Femur (tissue), 1 donor: Measurements from ENCODE around the gene FAM114A2.
"Not testable (repeated sequence)": the region's sequence is repeated elsewhere in the genome, so short reads cannot be mapped to it uniquely, and the experiment has no call there.

Experiments
- DNase-seq: peaks from one replicate; pipeline ENCODE4 v3.0.0-alpha.2; 2017

Gene FAM114A2

DNA sequence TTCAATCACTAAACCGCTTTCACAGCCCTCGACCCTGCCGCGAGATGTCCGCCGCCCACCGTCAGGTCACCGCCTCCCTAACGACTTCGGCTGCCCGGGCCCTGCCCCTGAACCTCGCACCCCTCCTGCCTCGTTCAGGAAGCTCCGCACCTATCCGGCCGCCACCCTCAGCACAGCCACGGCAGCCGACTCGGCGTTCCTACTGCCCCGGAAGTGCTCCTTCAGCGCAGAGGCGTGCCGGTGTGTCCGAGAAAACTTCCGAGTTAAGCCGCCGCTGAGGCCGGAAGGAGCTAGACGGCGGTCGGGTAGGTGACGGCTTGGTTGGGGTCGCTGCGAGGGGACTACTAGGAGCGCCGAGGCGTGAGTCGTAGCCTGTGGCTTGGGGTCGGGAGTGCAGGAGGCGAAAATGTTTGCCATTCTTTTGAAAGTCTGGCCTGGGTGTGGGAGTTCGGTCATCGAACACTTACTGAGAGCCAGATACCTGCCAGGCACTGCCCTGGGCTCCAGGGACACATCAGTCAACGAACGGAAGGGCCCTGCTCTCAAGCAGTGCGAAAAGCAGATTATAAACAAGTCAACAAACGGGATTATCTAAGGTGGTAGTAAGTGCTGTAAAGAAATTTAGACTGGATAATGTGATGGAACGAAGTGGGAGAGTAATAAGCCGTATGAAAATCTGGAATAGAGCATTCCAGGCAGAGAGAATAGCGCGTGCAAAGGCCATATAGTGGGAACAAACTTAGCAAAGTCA lies at the start of gene FAM114A2, which contains the start of gene MFAP3:
TSS of gene FAM114A2 (minus strand) at position 204 of the 751 bp plus-strand sequence. CDS start 3,957 bp downstream, outside the sequence.
TSS of gene MFAP3 (plus strand) at position 261 of the 751 bp plus-strand sequence. CDS start 10,756 bp downstream, outside the sequence.
- peak; percentile 93 for DNase-seq

DNA sequence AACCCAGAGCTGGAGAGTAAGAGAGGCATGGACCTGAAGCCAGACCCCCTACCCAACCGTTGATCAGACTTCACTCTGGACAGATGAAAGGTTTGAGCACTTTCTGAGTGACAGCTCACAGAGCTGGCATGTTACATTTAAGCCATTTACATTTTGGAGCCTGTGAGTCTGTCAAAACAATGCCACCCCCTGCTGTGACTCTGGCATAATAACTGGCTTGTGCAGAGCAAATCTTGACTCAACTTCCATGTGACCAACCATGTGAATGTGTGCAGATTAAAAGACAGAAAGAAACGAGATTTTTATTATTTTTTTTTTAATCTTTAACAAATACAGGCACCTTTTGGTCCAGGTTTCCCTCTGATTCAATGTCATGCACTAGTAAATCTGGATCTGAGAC lies 48.5 kb upstream of the FAM114A2 start:
- no peak for DNase-seq

DNA sequence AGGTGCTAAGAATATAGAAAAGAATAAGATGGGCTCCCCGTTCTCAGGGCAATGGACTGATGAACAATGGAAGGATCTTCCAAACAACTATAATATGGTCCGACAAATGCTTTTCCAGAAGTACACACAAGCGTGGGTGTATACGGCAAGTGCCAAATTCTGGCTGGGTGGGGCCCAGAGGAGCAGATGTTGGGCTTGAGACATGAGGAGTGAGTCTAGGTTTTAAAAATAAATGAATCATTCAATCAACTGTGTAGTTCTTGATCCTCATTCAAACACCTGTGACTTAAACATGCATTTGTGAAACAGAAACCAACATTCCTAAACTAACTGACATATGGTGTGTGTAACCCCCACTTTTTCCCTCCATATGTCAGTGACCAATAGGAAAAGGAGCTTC lies 47.9 kb upstream of the FAM114A2 start:
- peak; percentile 65 for DNase-seq

DNA sequence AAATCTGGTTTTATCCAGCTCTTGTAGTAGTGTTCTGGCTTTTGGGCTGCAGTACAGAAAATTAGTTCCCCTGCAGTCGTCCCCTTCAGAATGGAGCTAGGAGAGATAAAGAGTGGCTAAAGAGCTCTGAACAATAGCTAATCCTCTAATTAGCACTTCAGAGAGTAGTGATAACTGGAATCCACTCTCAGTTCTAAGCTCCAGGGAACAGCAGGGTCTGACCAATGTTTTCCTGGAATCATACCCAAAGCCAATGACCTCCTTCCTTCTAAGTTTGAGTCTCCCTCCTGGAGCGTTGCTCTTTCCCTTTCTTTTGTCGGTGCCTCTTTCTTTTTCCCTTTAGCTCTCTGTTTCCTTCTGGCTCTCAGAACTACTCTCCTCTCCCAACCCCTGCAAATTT lies 47.4 kb upstream of the FAM114A2 start:
- no peak for DNase-seq

DNA sequence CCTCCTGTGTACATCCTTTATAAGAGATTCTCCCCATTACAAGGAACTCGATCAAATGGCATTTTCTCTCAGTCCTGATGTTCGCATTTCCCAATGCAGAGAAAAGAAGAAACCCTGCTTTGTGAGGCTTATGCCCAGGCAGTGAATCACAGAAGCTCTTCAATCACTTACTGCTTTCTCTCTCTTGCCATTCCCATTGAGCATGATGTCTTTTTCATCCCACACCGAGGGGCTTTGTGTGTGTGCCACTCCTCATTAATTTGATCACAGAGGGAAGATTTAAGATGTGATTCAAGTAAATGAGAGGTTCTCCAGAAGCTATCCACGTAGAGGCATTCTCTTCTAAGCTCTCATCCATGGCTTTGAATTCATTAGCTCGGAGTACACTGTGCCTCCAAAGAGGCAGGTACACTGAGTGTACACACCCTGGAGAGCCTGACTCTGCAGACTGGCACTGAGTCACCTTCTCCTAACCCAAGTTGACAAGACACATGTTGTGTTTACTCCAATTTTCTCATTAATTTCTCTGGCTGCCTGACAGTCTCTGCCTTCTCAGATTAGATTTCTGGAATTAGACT lies 45.4 kb upstream of the FAM114A2 start:
- no peak for DNase-seq

DNA sequence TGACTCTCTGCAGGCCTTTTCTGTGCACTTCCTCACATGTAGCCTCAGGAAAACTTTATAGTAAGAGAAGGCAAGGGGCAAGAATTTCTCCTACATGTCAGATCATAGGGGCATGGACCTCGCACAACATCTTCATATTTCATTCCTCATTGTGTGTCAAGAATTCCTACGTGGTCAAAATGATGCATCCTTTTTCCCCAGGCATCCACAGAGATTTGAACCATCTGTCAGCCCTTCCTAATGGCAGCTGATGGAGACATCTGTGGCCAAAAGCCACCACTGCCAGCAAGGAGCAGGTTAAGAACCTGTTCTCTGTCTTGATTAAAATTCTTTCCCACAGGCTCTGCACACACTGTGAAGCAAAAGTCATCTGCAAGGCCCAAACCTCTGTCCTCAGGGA lies 42.5 kb upstream of the FAM114A2 start:
- DNase-seq, result no peak

DNA sequence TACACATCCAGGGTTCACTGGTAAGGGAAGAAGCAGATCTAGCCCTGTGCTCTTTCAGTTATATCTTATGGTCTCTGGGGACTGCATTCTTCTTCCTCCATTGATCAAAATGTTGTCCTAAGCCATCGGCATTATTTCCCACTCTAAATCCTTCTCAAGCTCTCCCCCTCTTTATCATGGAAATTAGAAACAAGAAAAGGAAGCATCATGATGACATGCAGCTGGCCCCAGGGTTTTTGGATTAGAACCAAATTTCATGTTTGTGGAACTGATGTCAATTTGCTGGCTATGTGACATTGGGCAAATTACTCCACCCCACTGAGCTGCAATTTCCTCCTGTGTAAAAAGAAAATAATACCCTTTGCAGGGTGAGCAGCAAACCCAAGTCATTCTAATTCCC lies 39.6 kb upstream of the FAM114A2 start:
- DNase-seq, result no peak

DNA sequence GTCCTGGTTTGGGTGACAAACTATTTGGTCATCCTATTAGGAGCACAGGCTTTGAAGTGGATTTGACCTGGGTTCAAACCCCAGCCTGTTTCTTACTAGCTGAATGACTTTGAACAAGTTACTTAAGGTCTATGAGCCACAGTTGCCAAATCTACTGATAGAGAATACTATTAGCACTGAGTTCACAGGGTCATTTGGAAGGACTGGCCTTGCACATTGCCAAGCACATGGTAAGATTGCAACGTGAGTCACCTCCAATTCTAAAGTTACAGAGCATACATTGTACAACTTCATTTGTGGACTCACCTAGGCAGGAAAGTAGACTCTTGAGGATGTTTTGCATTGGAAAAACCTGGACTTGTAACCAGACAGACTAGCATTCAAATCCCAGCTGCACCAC lies 39.0 kb upstream of the FAM114A2 start:
- no peak for DNase-seq

DNA sequence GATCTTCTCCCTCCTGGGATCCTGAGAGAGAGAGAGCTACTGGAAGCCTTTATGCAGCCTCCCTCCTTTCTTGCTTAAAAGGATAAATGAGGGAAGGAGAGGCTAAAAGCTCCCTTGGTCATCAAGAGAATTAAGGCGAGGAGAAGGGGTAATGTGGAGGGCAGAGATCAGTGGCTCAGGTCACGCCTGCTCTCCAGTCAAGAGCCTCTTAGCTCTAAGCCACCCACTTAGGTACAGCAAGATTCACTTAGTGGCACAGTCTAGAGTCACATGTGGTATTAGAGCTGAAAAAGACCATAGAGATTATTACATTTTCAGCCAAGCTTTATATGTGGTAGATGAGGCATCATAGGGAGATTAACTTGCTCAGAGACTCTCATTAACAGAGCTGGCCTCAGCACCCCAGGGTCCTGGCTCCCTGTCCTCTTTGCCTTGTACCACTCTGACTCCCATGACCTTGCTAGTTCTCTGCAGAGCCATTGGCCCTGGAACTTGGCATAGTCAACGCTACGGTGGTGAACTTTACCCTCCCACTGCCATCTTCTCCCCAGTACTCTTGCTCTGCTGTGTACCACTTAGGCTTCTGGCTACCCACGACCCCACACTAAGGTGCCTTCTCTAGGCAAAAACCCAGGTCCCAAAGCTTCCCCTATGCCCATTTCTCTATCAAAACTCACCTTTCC lies 37.7 kb upstream of the FAM114A2 start:
- no peak for DNase-seq

DNA sequence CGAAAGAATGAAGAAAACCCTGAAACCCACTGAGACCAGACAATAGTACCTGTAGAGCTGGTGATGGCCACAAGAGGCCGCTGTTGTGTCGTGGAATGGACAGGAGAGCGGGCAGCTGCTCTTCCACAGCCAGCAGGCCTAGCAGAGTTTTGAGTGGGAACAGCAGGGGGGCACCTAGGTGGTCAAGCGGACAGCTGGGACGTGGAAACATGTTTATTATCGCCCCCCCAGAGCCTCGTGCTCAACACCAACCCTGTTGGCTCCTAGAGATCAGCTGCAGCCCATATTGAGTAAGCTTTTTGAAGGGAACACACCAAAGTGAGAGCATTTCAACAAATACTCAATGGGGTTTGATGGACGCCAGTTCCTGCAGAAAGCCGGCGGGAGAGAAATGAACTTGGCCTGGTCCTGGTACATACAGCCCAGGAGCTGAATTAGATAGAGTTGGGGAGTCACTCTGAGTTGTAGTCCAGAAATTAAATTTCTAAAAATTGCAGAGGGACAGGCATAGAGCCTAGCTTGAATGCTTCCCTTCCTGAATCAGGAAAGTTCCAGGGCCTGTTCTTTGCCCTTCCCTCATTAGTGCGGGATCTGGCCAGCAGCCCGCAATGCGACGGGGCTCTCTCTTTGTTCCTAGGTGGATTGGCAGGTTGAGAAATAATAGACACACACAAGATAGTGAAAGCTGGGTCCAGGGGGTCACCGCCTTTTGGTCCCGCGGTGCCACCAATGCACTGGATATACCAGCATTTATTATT lies 33.9 kb upstream of the FAM114A2 start:
- DNase-seq, result peak; percentile 86

DNA sequence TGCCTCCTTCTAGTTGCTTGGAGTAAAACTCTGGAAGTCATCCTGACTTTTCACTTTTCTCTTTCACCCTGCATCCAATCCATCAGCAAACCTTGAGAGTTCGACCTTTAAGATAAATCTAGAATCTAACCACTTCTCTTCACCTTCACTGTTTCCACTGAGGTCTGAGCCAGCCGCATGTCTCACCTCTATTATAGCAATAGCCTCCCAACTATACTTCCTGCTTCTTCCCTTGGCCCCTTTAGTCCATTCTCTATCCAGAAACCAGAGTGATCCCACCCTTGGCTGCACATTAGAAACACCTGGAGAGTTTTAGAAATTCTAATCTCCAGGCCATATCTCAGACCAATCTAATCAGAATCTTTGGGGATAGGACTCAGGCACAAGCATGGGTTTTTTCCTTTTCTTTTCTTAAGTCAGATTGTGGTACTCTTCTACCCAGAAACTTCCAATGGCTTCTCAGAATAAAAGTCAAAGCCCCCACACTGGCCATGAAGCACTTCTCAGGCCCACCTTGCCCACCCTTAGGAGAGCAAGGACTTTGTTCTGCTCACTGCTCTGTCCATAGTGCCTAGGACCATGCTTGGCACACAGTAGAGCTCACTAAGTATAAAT lies 33.2 kb upstream of the FAM114A2 start:
- no peak for DNase-seq

DNA sequence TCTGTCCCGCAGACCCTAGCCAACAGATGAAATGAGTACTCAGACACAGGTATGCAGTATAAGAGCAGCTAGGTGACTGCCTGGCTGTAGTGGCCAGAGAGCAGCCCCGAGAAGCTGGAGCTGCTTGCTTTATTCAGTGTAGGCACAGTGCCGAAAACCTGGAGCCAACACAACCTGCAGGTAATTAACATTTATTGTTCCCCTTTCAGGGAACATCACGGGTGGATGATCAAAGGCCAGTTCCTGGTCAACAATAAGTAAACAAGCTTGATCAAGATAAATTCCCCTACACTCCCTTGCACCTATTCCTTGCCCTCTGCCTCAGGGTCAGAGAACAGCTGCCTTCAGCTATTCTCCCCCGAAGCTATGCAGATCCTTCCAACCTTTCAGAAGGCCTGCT lies 31.1 kb upstream of the FAM114A2 start:
- DNase-seq, result not testable (repeated sequence)

DNA sequence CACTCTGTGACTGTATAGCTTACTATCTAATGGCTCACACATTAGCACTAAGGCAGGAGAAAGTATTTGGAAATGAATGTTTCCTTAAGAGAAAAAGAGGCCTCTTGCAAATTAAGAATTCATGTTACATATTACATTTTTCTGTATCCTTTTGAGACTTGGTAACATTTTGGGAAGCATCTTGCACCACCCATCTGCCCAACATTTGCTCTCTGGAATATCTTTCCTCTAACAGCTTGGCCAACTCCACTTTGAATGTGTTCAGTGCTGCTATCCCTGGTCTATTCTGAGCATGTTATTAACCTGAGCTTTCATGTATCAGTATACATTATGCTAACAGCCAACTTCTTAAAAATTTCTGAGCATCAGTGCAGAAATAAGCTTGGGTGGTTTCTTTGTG lies 27.3 kb upstream of the FAM114A2 start:
- DNase-seq, result no peak

DNA sequence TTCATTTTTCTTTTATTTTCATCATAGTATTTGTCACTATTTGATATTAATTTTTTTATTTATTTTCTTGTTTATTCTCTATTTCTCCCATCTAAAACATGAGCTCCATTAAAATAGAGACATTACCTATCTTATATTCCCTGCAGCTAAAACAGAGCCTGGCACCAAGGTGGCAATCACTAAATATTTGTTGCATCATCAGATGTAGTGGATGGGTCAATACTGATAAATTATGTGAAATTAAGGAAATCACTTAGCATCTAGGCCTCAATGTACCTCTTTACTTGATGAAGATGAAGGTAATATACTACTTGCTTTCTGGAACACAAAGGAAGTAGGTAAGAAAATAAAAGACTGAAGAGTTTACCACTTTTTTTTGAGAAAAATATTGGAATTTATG lies 24.7 kb upstream of the FAM114A2 start:
- DNase-seq, result no peak

DNA sequence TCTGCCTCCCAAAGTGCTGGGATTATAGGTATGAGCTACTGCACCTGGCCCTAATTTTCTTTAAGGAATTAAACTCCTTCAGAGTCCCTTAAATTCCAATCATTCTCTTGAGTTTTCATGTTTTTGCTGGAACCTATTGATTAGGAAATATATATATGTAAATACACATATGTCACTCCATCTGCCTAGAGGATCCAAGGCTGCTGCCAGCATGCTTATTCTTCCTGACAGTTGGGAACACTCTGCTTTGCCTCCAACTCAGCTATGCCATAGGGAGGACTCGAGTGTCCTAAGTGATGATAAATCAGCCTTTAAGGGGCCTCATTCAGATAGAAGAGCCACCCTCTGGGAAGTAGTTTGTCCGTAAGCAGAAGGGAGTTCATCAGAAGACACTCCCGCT lies 21.9 kb upstream of the FAM114A2 start:
- DNase-seq, result no peak

DNA sequence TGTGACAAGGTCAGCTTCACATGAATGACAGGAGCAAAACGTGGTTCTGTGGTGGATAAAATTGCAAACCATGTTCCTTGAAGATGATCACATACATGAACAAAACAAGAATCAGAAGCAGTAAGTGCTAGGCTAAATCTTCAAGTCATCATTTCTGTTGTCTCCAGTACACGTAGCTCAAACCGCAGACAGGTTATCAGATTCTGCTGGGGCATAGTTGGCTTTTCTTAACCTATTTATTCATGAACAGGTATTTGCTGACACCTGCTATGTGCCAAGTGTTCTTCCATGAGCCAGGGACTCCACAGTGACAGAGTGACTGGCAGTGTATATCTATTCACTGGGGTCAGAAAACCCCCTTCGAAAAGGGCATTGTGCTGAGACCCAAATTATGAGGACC lies 20.9 kb upstream of the FAM114A2 start:
- DNase-seq, result no peak

DNA sequence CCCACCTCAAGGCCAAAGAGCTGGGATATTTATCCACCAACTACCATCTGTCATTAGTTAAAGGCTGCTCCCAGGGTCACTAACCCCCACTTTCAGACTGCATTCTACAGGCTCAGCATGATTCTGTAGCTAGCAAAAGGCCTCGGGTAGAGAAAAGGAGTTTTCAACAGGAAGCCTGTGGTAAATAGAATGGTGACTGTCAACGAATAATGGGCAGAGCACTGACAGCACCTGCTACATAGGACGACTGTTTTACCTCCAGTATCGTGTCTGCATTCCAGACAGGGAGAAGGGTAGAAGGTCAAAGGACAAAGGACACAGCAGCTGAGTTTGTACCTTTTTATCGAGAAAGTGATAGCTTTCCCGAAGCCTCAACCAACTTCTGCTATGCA lies 20.3 kb upstream of the FAM114A2 start:
- DNase-seq, result no peak

DNA sequence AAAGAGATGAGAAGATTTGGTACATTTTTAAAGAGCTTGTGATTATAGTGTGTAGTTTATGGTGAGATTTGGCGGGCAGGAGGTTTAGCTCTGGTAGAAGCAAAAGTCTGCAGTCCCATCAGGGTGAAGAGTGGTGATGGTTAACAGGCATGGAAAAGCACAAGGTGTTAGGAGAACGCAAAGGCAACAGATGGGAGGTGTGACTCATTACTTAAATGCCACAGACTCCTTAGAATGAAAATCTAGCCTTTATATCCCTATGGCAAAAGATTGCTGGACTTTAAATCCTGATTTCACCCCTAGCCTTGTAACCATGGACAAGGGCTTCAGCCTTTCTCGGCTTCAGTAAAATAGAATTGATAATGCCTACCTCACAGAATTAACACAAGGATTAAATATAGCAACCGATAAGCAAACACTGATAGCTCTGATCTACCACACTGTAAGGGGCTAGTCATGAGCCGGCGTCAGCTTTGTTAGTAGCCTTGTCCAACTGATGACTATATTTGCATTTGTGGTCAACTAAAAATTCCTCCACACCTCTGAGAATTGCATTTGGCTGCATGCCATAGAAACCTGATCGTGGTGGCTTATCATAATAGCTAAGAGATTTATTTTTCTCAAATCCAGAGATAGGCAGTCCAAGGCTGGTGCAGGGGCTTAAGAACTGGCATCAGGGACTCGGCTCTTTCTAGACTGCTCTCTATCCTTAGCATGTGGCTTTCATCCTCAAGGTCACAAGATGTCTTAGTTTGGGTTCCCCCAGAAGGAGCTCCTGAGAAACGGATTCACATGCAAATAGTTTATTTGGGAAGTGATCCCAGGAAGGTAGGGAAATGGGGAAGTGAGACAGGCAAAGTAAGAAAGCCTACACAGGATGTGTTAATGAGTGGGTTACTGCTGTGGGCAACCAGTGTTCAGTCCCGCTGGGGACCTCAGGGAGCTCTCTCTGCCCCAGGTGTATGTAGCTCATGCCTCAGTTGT lies 19.6 kb upstream of the FAM114A2 start:
- DNase-seq, result no peak

DNA sequence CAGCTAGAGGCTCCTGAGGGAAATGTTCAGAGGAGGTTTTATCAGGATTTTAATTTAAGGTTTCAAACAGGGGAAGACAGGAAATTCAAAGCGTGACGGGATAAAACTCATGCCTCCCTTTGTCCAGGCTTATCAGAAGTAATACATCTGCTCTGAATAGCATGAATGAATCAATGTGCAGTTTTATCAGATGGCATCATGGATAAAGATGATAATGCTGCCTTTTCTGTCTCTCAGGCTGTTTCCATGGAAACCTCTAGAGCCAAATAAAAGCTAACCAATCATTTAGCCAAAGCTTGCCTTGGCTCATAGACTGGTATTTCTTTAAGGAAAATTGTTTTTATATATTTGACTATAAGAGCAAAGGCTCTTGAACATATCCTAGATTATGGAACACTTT lies 16.5 kb upstream of the FAM114A2 start:
- DNase-seq, result no peak

DNA sequence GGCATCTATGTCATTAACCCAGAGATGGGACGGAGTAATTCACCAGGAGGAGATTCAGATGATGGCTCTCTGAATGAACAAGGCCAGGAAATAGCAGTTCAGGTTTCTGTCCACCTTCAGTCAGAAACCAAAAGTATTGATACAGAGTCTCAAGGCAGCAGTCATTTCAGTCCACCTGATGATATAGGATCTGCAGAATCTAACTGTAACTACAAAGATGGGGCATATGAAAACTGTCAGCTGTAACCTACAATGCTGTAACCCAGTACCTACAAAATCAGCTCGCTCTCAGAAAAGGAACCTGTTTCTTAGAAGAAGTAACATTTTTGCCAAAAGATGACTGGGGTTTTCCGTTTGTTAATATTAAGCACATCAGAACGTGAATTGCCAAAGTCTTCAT lies 14.8 kb upstream of the FAM114A2 start:
- DNase-seq, result no peak

DNA sequence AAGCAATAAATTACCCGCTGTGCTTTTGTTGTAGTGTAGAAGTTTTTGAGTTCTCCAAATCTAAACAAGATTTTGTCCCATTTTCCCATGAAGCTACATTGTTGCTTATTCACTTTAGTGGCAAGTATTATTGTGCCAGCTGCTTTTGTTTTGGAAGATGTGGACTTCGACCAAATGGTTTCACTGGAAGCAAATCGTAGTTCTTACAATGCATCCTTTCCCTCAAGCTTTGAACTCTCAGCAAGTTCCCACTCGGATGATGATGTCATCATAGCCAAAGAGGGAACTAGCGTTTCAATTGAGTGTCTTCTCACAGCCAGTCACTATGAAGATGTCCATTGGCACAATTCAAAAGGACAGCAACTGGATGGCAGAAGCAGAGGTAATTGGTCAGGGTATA lies 10.9 kb upstream of the FAM114A2 start:
- no peak for DNase-seq

DNA sequence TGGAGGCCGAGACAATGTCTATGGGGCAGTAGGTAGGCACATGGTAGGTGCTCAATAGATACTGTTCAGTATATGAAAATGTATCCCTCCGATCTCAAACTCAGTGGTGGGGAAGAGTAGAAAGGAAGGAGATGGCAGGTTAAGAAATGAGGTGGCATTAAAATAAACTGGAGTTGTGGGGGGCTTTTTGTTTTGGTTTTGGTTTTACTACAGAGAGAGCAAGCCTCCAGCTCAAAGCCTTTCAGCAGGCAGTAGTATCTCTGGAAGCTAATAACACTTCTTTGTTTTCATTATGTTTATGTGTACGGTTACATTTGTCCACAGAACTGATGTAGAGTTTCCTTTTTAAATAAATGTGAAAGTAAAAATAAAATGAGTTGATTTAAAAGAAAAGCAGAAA lies 8.6 kb upstream of the FAM114A2 start:
- DNase-seq, result no peak
